ENCODE measurements around the gene GNB1L.

The GNB1L gene

DNA sequence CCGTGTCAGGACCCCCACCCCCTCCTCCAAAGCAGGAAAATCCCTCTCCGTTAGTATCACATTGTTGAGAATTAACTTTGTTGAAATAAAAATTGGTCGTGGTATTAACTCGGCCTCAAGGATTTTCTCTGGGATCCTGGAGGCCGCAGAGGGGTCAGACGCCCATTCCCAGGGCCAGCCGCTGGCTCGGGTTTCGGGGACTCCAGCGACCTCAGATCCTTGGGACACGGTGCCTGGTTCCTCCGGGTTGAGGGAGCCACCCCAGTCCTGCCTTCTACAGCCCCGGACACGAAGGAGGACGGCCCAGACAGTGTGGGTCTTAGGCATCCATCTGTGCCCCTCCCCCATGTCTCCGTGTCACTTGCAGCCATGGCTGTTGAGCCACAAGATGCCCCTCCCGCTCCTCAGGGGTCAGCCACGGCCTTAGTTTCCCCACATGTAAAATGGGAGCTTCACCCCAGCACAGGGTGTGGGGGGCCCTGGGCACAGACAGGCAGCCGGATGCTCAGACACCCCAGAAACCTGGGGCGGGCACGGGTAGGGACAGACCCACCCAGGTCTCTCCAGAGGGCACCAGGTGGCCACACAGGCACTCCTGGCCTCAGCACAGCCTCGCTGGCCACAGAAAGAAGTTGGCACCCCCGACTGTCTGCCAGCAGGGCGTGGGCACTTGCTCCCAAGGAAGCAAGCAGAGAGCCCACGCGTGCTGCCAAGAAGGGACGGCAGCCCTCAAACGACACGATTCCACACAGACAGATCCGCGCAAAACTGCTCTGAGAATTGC lies 115.8 kb downstream of the GNB1L start:
- TF ChIP-seq POLR2A (IDR thresholded peaks at IDR 0.05; ENCODE audit: low read depth, low read length), result no peak
- DNase-seq (ENCODE audit: insufficient read length, low spot score) (no peak), FAIRE-seq (no peak)

DNA sequence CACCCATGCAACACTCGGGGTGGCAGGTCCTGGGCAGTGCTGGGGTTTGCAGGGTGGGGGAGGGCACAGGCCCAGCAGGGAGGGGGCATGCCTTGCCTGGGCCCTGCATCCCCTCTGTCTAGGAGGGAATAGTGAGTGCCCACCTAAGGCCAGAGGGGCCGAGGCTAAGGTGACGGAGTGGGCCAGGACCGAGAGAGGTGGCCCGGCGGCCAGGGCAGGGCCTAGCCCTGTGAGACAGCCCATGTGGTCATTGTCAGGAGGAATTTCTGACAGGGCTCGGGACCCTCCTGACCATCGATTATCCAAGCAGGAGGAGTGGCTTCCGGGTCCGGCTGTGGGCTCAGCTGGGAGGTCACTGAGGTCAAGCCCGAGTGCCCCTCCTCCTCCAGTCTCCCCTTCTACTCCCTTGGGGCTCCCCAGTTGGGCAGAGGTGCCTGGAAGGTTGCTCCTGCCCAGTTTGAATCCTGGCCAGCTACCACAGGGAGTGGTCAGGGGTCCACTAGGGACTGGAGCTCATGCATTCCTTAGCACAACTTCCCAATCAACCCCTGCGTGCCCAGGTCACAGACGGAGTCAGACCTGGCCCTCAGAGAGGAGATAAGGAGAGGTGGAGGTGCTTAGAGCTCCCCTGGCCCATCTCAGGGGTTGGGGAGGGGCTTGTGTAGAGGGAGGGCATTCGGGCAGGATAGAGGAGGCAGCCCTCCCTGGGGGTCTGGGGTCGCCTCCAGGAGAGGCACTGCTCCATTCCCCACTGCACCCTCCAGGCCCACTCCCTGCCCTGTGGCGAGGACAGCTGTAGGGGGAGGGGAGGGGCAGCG lies 116.6 kb downstream of the GNB1L start:
- no peak for TF ChIP-seq POLR2A (IDR thresholded peaks at IDR 0.05; ENCODE audit: low read depth, low read length)
- FAIRE-seq (no peak), DNase-seq (ENCODE audit: insufficient read length, low spot score) (no peak)

DNA sequence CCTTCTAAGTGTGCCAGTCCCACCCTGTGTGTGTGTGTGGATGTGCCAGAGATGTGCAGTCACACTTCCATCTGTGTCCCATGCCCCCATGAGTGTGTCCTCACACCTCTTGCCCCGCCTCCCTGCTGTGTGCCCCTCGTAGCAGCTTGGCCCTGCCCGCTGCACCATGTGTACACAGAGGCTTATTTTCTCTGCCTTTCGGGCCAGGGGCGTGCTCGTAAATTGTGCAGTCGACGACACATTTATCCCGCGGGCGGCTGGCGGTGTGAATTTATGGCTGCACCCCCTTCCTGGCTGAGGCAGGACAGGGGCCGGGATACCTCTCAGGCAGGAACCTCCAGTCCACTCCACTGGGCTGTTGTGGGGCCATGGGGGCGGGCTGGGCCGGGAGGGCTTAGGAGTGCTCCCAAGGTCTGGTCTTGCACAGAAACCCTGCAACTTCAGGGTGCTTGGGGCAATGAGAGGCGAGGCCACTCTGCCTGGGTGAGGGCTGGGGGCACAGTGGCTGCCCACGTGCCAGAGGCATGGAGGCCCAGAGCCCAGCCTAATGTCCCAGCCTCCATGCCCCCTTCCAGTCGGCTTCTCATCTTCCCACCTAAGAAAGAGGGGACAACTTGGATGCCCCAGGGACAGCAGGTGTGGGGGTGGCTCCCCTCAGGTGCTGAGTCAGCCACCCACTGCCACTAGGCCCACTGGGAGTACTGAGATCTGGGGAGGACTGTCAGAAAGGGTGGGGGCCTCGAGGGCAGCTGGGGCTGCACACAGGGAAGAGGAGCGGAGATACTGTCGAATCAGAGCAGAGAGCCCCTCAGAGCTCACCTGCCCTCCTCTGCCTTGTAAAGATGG lies 118.8 kb downstream of the GNB1L start:
- no peak for TF ChIP-seq POLR2A (IDR thresholded peaks at IDR 0.05; ENCODE audit: low read depth, low read length)
- DNase-seq (ENCODE audit: insufficient read length, low spot score) (no peak), FAIRE-seq (no peak)

DNA sequence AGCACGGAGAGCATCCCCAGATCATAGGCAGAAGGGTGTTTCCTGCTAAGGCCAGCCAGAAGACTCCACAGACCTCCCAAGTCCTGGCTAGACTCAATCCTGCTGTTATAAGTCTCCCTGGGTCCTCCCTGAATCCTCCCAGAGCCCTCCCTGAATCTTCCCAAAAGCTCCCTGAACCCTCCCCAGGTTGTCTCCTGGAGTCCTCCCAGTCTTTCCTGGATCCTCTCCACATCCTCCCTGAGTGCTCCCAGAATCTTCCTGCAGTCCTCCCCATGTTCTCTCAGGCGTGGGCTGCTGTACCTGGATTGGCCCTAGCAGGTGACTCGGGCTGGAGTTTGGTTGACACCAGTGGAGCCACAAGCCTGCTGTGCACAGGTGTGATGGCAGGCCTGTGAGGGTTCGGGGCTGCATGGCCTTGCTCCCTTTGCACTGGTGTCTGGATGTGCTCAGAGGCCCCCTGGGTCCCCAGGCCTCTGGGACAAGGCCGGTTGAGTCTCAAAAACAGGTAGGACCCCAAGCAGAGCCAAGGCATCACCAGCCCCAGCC lies 119.8 kb downstream of the GNB1L start:
- no peak for TF ChIP-seq POLR2A (IDR thresholded peaks at IDR 0.05; ENCODE audit: low read depth, low read length)
- DNase-seq (ENCODE audit: insufficient read length, low spot score) (no peak), FAIRE-seq (no peak)

DNA sequence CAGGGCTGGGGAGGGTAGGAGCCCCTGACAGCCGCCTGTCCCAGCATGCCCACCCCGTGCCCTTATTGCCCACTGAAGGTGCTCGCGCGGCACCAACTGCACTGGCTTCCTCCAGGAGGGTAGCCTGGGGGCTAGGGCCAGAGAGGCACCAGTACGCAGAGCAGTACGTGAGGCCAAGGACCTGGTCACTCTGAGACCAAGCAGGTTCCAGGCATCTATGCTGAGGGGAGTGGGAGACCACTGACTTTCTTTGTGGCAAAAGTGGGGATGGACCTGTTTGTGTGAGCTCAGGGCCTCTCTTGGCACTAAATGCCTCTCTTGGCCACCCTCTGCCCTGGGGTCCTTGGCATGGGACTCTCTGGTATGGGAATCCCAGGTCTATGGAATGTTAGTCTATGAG lies 120.5 kb downstream of the GNB1L start:
- no peak for DNase-seq (ENCODE audit: insufficient read length, low spot score)
- no peak for TF ChIP-seq POLR2A (IDR thresholded peaks at IDR 0.05; ENCODE audit: low read depth, low read length)
- no peak for FAIRE-seq

DNA sequence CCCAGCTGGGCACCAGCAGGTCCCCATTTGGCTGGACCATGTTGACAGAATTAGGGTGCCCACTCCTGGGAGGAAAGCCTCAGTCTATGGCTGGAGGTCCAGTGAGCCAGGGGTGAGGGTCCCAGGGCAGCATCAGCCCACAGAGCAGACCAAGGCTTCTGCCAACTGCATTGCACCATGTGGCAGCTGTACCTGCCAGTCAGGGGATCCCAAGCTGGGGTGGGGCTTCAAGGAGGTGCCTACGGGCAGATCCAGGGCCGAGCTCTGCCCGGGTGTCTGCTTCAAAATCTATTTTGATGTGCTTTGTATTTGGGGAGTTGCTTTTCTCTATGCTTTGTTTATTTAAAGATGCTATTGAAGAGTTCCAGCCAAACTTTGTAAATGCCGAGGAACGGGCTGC lies 120.9 kb downstream of the GNB1L start:
- FAIRE-seq (no peak), DNase-seq (ENCODE audit: insufficient read length, low spot score) (no peak)
- TF ChIP-seq POLR2A (IDR thresholded peaks at IDR 0.05; ENCODE audit: low read depth, low read length), result no peak
